Heart left ventricle (tissue), 13 donors: Measurements from ENCODE around the gene GSK3B.

Experiments
- CTCF ChIP-seq, 12 donors: fragments of 200-600 bp; sonication (generic) in 4 of 12; IDR thresholded peaks; one replicate each; pipeline versions ENCODE4 v1.5.0 to v1.8.0; 2018 to 2022; ENCODE audit warnings: antibody characterized with exemption in 12 of 12, mild to moderate bottlenecking in 5 of 12
- POLR2A ChIP-seq, 2 donors: fragments of 450-650 bp; IDR thresholded peaks; one replicate each; pipeline ENCODE4 v1.6.1; 2017; ENCODE audit warnings: antibody characterized with exemption in 2 of 2, mild to moderate bottlenecking in 2 of 2, moderate library complexity in 2 of 2
- donor health status: ischemic (EF 13 %, LVEDD 7.1; RV severe dilation, severe dysfunction).
- donor health status: DM: no; HTN: yes; CAD: no.
- donor health status: DM: no; HTN: no; CAD: no.
- donor health status: ischemic (EF 25% LVEDD 6.9; RV normal size, moderate dysfunction).
- donor health status: ischemic (EF 25% LVEDD 5.7; RV mildly dilated, moderate dysfunction).
- donor health status: ischemic (EF 35%, LVEDD 5.7; RV mildly dilated, moderate dysfunction).
- donor health status: nonischemic (EF 11% LVEDD 7.7; RV severe dilation, severe dysfunction).
- donor health status: DM: yes; HTN: yes; CAD: no.
- donor health status: PGD.
- donor health status: ischemic (EF 29% LVEDD 5.4; RV normal size, mild dysfunction).
- donor health status: nonischemic (EF 23%, LVEDD 6.1; RV moderate dilation, normal function).

- TF ChIP-seq CTCF (IDR thresholded peaks at IDR 0.05), result no peak
- TF ChIP-seq POLR2A (IDR thresholded peaks at IDR 0.05), result no peak
Observed at GRCh38 chr3:120080836-120081235, 13.4 kb downstream of the GSK3B start.
